Stimulated activated CD4-positive, alpha-beta T cell treated with anti-CD3 and anti-CD28 coated beads, TNF-alpha, amount 100 ng/mL, for 4 hours (primary cell): ENCODE results near the gene LCORL.
"Not testable (repeated sequence)": the region's sequence is repeated elsewhere in the genome, so short reads cannot be mapped to it uniquely, and the experiment has no call there.

ENCODE experiments used
- DNase-seq, 3 experiments: peaks; one replicate each; pipeline ENCODE4 v3.0.0-alpha.2; 2020; ENCODE audit warnings: low read depth in 3 of 3

The LCORL gene

GRCh38 chr4:18021720-18022571 lies at the start of gene LCORL:
LCORL (minus strand) TSS chr4:18021755; CDS start chr4:18021751, 4 bp downstream.
- DNase-seq, result peak; percentile 72 to 75 (median 72)

GRCh38 chr4:18069810-18070209 lies 48.3 kb upstream of the LCORL start:
- no peak for DNase-seq

DNA sequence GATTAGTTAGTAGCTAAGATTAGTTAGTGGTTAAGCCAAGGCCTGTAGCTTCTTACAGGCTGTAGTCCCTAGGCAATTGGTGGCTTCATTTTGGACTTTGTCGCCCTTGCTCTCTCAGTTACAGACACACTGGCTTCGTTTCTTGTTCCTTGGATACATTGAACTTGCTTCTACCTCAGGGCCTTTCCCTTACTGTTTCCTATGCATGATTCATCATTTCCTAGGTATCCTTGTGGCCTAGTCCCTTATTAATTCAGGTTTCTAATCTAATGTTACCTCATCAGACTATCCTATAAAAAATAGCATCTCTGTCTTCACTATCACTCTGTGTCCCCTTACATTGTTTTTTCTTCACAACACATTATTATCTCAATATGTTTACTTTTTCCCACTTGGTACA lies 45.5 kb upstream of the LCORL start:
- no peak for DNase-seq

DNA sequence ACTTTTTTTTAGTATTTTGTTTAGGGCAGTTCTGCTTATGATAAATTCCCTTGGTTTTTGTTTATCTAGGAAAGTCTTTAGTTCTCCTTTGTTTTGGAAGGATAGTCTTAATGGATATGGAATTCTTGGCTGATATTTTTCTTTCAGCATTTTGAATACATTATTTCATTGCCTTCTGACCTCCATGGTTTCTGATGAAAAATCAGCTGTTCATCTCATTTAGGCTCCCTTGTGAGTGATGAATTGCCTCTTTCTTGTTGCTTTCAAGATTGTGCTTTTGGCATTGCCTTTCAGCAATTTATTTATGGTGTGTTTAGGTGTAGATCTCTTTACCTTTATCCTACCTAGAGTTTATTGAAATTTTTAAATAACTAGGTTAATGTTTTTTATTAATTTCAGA lies 41.5 kb upstream of the LCORL start:
- DNase-seq, result no peak

GRCh38 chr4:18057821-18058533 lies 36.4 kb upstream of the LCORL start:
- DNase-seq, result no peak

DNA sequence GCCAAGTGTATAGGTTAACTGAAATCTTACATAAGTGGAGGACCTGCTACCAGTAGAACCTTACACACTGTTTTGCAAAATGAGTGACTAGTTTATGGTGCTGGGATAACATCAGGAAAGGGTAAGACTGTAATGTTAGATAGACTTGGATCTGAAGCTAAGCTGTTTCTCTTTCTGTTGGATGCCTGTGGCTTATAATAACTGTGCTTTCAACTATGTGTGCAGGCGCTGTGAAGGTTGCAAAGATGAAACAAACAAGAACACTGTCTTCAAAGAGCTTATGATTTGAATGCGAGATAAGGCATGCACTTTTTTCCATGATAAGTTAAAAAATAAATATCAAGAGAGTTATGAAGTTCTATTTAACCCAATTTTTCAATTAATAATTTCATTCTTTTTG lies 34.5 kb upstream of the LCORL start:
- no peak for DNase-seq

DNA sequence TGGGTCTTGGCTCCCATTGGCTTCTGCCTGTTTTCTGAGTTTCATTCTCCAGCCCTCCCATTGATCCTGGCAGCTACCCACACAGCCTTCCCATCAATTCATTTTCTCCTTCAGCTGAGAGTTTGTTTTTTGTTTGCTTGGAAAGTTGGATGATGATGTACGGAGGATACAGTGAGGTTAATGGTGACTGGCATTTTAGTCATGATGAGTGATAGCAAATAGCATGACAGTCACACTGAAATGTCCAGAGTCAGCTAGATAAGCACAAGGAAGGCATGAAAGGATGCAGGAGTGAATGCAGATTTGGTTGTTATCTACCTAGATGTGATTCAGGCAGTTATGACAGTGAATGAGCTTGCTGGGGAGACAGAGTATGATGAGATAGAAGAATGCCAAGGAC lies 30.6 kb upstream of the LCORL start:
- DNase-seq, result no peak

GRCh38 chr4:18051281-18051680 lies 29.7 kb upstream of the LCORL start:
- no peak for DNase-seq

DNA sequence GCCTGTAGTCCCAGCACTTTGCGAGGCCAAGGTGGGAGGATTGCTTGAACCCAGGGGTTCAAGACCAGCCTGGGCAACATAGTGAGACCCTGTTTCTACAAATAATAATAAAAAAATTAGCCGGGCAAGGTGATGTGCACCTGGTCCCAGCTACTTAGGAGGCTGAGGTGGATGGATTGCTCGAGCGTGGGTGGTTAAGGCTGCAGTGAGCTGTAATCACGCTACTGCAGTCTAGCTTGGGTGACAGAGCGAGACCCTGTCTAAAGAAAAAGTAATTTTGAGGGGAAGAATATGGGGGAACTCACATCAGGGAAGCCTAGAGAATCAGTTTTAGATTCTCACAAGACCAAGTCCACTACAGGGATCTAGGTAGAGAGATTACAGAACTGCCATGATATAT lies 28.9 kb upstream of the LCORL start:
- DNase-seq, result no peak

DNA sequence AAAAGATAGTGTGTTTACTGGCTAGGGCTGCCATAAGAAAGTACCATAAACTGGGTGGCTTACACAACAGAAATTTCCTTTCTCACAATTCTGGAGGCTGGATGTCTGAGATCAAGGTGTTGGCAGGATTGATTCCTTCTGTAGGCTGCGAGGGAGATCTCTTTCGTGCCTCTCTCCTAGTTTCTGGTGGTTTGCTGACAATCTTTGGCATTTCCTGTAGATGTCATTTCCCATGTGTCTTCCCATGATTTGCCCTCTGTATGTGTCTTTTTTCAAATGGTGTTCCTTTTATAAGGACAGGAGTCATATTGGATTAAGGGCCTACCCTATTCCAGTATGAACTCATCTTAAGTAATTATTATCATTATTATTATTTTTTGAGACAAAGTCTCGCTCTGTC lies 27.9 kb upstream of the LCORL start:
- DNase-seq, result no peak

DNA sequence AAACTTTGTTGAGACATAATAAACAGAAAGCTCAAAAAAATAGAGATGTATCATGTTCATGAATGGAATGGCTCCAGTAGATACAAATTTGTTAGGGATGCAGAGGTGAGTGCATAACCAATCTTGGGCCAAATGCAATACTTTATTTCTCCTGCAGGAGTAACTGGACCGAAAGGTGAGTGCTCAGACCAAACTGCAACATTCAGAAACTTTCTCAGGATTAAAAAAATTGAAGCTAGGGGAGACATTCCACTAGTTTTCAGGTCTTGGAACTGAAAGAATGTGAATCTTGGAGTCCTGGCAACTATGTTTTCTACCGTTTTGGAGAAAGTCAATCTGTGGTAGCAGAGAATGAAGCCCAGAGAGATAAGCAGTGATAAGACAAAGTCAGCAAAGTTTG lies 21.2 kb upstream of the LCORL start:
- no peak for DNase-seq

DNA sequence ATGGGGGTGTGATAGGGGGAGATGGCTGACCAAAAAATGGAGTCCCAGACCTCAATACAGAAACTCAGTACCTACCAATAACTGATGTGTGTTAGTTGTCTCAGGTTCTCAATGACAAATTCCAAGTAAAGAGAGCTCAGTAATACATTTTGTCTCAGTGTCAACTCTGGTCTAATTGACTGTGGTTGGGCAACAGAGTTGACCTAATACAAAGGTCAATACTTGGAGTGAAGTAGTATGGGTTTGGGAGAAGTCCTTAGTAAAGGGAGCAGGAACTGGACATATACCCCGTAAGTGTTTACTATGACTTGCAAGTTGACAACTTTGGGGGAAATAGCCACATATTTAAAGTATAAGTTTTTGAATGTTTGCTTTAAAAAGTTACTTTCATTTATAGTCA lies 20.5 kb upstream of the LCORL start:
- no peak for DNase-seq

DNA sequence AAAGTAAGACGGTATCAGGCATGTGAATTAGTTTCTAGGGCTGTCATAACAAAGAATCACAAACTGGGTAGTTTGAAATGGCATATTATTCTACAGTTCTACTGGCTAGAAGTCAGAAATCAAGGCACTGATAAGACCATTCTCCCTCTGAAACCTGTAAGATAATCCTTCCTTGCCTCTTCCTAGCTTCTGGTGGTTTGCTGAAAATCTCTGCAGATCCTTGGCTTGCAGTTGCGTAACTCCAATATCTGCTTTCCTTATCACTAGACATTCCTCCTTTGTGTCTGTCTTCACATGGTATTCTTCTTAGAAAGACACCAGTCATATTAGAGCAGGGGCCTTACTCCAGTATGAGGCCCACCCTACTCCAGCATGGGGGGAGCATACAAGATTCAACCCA lies 19.6 kb upstream of the LCORL start:
- DNase-seq, result no peak

DNA sequence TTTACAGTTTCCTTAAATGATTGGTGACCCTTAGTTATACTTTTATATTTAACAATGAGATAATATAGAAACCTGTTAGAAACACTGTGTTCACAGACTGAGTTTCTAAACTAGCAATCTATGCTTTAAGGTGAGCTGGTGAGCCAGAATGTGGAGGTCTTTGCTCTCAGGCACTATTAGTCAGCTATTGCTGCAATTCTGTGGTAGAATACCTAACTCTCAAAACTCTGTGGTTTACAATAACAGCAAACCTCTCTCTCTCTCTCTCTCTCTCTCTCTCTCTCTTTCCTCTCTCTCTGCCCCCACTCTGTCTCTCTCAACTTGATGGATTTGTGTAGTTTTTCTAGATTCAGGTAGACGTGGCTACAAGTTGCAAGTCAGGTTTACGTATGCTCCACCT lies 17.6 kb upstream of the LCORL start:
- no peak for DNase-seq

- DNase-seq, result not testable (repeated sequence)
These were observed 14.8 kb upstream of the LCORL start for GRCh38 chr4:18036369-18036768.

- no peak for DNase-seq
These were observed 12.5 kb upstream of the LCORL start for GRCh38 chr4:18034099-18034498.

DNA sequence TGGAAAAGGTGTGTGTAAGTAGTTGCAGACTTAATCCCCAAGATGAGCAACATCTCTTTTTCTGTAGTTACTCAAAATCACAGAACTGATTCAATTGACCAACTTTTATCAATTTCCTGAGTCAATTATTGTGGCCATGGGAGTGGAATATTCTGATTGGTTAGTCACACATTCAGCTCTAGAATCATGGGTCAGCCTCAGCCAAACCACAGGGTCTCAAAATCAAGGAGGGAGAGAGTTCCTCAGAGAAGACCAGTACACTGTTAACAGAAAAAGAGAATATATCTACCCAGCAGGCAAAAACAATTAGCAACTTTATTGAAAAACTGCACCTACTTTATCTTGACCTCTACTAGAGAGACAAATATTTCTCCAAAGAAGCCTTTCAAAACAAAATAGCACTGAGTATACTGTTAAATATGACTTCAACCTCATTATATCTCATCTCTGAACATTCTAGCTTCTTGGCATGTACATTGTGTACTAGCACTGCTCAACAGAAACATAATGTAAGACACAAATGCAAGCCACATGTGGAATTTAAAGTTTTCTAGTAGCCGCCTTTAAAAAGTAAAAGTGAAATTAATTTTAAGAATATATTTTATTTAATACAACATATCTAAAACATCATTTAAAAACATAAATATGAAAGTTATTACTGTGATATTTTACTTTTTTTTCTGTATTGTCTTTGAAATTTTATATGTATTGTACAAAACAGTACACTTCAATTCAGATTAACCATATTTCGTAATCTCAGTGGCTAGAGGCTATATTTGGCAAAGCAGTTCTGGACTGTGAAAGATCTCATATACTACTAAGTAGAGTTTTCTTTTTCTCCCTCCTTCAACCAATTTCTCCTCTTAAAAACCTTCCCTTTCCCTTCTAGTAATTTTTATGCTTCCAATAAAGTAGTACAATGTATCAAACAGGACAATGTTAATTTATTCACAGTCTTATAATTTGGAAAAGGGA lies 11.8 kb upstream of the LCORL start:
- DNase-seq, result no peak

DNA sequence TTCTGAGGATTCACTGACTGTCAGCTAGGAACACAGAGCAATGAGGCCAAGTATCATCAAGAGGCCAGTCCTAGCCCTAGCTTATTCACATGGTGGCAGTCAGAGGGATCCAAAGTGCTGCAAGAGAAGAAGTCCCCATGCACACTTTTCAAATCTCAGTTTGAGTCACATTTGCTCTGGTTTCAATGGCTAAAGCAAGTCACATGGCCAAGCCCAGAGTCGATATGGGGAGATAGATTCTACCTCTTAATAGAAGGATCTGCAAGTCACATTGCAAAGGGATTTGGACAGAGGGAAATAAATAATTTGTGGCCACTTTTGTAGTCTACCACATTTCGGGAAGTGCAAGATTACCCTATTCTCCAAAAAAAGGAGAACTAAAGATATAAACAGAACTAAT lies 3.7 kb upstream of the LCORL start:
- no peak for DNase-seq

GRCh38 chr4:18022572-18023050 lies 1.1 kb upstream of the LCORL start:
- no peak for DNase-seq

DNA sequence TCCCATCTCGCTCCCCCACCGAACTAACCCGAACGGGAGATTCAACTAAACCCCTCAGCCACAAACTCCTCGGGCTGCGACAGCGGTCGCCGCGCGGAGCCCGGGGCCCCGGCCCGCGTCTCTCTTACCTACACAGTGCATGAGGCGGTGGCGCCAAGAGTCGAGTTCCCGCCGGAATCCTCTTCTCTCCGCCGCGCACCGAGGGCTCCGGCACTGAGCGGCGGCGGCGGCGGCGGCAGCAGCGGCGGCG lies 160 bp downstream of the LCORL start:
- no peak for DNase-seq

GRCh38 chr4:18020671-18021469 lies 685 bp downstream of the LCORL start:
- peak in 1 of 3 experiments; percentile 9 for DNase-seq
